ENCODE measurements around the gene ABTB2.
"Not testable (repeated sequence)": the region's sequence is repeated elsewhere in the genome, so short reads cannot be mapped to it uniquely, and the experiment has no call there.

The ABTB2 gene

DNA sequence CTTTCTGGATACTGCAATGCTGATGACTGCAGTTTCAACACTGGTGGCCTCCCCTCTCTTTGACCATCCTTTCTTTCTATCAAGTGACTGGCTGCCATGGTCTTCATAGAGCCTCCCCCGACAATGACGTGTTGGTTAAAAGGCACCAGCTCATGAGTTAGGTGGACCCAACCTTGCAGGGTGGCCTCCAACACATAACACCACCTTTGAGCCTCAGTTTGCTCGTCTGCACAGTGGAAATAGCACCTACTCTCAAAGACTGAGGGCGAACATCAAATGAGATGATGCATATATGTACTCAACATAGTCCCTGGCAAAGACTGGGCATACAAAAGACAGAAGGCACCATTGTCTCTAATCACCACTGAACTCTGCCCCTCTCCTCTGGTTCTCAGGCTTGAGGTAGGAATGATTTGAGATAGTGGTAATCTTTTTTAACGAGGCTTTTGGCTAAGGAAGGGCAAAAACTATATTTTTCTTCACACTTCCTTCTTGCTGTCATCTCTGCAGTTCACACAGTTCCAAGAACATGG is 133.3 kb downstream of the ABTB2 start:
- no peak for FAIRE-seq

DNA sequence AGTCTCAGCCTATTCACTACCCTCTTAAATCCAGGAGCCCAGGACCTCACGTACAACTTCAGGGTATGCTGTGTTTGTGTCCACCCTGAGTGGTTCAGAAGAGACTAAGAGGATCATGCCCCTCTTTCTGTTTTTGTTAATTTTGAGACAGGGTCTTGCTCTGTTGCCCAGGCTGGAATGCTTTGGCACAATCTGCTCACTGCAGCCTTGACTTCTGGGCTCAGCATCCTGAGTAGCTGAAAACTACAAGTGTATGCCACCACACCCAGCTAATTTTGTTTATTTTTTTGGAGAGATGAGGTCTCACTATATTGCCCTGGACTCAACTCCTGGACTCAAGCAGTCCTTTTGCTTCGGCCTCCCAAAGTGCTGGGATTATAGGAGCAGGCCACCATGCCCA is 133.9 kb downstream of the ABTB2 start:
- DNase-seq (ENCODE audit: extremely low spot score, insufficient read length, low read depth) (no peak), FAIRE-seq (no peak)

More for the DNA sequence above, 133.3 kb downstream of the ABTB2 start:
- no peak for DNase-seq (ENCODE audit: extremely low spot score, insufficient read length, low read depth)

DNA sequence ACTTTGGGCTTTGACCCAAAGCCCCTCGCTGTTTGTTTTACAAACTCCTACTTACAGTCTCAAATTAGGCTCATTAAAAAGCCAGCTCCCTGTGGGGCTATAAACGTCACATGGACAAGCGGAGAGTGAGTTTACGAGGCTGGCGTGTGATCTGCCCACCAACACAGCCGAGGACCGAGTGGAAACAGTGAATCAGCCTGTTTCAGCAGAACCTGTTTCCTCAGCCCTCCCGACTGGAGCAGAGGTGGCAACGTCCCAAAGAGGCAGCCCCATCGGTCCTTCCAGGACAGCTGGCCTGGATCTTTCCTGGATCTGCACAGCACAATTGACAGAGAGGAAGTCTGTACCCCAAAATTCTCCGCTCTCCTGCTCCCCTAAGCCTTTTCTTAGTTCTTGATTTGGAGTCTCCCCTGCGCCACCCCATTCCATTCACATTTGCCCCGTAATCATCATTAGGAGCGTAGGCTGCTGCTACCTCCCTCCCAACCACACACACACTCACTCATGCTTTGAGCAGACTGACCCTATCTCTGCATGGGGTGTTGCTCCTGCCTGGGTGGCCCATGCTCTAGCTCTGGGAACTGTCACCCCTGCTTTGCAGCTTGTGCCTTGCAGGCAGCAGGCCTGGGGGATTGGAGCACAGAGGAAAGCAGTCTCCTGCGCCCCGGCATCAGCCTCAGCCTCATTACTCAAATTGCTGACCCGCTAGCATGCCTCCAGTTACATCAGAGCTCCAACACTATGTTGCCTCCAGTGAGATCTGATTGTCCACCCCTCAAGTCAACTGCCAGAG is 134.6 kb downstream of the ABTB2 start:
- DNase-seq (ENCODE audit: extremely low spot score, insufficient read length, low read depth) (no peak), FAIRE-seq (no peak)

DNA sequence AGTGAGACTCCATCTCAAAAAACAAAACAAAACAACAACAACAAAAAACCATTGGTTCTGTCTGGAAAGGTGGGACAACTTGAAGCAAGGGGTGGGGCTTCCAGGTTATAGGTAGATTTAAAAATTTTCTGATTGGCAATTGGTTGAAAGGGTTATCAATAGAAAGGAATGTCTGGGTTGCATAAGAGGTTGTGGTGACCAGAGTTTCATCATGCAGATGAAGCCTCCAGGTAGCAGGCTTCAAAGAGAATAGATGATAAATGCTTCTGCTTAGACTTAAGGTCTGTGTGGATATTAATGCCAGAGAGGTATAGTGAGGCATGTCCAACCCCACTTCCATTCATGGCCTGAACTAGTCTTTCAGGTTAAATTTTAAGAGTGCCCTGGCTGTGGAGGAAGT is 135.8 kb downstream of the ABTB2 start:
- FAIRE-seq = no peak
- no peak for DNase-seq (ENCODE audit: extremely low spot score, insufficient read length, low read depth)

DNA sequence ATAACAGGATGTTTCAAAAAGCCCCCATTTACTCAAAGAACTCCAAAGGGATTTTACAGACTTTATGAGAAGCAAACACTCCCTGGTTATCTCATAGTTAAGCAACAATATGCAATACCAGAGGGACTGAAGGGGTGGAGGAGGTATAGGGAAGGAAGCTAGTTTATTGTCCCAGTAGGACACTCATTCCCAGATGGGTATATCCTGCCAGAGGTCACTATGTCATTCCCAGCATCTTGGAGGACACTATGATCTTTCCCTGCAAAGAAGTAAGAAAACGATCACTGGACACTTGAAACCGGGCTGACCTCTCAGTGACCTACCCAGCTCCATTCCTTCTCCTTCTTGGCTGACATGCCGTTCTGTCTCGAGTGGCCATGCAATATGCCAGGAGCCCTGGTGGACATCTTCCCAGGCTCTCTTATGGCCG is 137.9 kb downstream of the ABTB2 start:
- FAIRE-seq = no peak
- no peak for DNase-seq (ENCODE audit: extremely low spot score, insufficient read length, low read depth)

DNA sequence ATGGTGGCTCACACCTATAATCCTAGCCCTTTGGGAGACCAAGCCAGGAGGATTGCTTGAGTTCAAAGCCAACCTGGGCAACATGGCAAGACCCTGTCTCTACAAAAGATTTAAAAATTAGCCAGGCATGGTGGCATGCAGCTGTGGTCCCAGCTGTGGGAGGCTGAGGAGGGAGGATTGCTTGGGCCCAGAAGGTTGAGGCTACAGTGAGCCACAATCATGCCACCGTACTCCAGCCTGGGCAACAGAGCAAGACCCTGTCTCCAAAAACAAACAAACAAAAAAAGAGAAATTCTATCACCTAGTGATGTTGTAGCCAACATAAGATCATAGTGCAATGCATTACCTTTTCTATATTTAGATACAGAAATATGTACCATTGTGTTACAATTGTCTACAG is 138.5 kb downstream of the ABTB2 start:
- no peak for FAIRE-seq
- DNase-seq (ENCODE audit: extremely low spot score, insufficient read length, low read depth) = no peak

DNA sequence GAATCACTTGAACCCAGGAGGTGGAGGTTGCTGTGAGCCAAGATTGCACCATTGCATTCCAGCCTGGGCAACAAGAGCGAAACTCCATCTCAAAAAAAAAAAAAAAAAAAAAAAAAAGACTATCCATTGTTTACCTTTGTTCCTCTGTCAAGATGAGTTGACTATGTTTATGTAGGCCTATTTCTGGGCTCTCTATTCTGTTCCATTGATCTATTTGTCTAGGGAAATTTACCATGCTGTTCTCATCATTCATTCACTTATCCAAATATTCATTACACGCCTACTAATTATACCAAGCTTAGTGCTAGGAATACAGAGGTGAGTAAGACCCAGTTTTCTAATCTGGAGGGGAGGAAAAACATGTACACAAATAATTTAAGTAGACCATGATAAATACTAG is 139.1 kb downstream of the ABTB2 start:
- DNase-seq (ENCODE audit: extremely low spot score, insufficient read length, low read depth); FAIRE-seq: not testable (repeated sequence)

DNA sequence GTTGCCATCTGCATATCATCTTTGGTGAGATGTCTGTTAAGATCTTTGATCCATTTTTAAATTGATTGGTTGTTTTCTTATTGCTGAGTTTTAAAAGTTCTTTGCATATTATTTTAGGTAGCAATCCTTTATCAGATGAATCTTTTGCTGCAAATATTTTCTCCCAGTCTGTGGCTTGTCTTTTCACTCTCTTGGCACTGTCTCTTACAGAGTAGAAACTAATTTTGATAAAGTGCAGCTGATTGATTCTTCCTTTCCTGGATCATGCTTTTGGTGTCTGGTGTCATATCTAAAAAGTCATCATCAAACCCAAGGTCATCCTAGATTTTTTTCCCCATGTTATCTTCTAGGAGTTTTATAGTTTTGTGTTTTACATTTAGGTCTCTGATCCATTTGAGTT is 139.7 kb downstream of the ABTB2 start:
- no peak for DNase-seq (ENCODE audit: extremely low spot score, insufficient read length, low read depth)
- FAIRE-seq = no peak

DNA sequence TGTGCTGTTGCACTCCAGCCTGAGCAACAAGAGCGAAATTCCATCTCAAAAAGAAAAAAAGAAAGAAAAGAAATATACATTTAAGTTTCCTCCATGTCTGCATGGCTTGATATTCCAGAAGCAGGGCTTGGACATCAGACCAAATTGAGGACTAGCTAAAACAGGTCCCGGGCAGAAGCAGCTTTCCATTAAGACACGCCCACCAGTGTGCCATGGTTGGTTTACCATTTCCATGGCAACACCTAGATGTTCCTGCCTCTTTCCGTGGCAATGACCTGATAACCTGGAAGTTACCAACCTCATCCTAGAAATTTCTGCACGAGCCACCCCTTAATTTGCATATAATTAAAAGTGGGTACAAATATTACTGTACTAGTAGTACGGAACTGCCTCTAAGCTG is 141.1 kb downstream of the ABTB2 start:
- no peak for FAIRE-seq
- no peak for DNase-seq (ENCODE audit: extremely low spot score, insufficient read length, low read depth)

DNA sequence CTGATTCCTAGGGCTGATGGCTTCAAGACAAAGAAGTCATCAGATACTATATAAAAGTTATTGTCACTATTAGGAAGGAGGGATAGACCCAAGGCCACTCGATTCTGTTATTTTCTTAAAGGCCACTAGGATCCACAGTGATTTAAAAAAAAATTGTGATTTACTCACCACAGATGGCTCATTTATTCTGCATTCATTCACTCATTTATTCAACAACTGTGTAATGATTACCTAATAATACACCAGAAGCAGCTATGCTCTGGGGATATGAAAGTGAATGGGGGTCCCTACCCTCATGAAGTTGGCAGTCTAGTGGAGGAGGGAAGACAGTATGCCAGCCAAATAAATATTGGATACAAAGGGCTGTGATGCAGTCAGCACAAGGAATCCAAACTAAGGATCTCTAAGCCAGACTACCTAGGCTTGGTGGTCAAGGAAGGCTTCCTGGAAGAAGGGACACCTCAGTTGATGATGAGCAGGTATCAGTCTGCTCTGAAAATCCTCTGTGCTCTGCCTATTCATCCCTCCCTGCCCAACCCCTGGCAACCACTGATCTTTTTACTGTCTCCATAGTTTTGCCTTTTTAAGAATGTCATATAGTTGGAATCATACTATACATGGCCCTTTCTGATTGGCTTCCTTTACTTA is 141.9 kb downstream of the ABTB2 start:
- DNase-seq (ENCODE audit: extremely low spot score, insufficient read length, low read depth) (no peak), FAIRE-seq (no peak)

DNA sequence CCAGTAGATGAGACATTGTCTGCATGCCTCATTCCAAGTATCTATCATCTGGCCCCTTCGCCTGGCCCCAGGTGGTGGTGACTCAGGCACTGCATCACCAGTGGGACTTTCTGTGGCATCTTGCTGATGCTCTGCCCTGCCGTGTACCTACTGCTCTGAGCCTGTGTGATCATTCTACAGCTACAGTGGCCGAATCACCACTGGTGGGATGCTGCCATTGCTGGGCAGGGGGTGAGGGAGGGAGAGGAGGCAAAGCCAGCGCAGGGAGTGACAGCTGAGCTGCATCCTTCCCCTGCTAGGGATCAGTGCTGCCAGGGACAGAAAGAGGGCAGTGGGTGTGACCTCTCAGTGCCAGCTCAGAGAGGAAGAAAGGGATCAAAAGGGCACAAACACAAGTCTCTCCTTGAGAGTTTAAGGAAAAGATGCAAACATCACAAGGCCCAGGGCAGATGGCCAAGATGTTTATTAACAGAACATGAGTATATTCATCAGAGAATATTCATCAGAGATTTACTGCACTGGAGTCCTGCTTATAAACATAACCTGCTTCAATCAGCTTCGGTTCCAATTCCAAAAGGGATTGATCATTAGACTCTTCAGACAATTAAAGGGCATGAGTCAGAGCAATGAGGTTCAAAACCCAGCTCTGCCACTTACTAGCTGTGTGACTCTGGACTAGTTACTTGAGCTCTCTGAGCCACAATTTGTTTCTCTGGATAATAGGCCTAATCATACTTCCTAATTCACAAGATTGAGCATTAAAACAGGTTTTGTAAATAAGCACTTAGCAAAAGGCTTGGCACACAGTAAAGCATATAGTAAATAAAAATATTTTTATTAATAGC is 142.6 kb downstream of the ABTB2 start:
- FAIRE-seq (no peak), DNase-seq (ENCODE audit: extremely low spot score, insufficient read length, low read depth) (no peak)

DNA sequence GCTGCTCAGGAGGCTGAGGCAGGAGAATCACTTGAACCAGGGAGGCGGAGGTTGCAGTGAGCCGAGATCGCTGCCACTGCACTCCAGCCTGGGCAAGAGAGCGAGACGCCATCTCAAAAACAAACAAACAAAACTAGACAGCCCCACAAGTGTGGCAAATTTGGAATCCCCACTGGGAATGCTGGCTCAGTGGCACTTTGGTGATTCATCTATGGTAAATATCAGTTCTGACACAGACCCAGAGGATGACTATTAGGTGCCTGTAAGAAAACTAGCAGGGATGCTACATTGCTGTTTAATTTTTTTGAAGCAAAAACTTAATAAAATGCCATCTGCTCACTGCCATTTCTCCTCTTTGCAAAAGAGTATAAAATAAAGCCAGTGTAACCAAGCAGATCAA is 144.4 kb downstream of the ABTB2 start:
- no peak for DNase-seq (ENCODE audit: extremely low spot score, insufficient read length, low read depth)
- FAIRE-seq = no peak

DNA sequence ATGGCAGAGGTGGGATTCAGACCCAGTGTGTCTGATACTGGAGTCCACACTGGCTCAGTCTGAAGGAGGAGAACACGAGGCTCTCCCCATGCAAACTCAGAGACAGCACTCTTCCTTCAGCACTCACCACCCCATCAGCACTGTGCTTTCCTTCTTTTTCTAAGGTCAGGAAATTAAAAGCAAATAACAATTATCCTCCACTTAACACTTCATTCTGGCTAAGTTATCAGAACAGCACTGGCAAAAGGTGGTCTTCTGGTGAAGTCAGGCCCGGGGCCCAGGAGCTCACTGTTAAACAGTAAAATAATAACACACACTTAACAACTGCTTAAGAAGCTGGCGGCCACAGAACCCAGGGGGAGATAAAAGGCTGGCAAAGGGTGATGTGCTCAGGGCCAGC is 145.2 kb downstream of the ABTB2 start:
- FAIRE-seq = no peak
- DNase-seq (ENCODE audit: extremely low spot score, insufficient read length, low read depth) = no peak

DNA sequence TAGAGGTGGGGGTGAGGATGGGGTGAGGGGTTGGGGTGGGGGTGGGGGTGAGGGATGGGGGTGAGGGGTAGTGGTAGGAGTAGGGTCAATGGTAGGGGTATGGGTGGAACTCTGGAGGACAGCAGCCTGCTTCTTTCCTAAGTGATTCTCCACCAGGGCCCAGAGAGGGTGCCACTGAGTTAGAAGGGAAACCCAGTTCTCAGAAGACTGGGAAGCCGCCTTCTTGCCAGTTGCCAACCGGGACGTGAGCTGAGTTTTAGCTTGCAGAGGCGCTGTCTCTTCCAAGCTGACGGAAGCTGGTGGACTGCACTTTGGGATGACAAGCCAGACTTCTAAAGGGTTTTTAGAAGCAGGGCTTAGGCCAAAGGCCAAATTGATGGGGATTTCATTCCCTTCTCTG is 148.0 kb downstream of the ABTB2 start:
- DNase-seq (ENCODE audit: extremely low spot score, insufficient read length, low read depth) (no peak), FAIRE-seq (no peak)

DNA sequence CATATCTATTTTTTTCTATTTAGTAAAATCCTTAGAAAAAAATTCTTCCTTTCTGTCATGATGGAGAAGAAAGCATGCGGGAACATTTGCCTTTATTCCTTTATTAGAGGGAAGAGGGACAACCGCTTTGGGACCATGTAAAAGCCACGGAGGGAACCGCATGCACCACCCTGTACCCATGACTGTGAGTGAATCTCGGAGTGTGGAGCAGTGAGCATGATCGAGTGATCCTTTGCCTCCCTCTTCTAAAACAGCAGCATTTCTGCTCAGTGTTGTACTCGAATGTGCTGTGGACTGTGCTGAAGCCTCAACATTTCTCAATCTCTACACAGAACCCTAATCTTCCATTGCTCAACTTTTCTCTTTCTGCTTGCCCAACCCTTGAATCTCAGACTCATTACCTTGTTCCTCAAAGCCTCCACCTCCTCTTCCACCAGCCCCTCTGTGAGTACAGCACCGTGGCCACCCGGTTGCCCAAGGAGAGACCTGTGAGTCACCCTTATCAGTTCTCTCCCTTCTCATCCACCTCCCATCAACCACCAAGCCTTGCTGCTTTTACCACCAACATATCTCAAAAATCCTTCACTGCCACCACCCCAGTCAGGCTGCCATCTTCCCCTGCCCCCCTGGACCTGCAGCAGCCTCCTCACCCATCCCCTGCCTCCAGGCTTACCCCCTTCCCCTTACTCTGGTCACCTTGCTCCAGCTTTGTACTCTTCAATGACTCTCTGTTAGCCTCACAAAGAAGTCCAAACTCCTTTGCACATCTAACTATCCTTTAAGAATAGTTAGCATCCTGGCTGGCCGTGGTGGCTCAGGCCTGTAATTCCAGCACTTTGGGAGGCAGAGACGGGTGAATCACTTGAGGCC is 149.3 kb downstream of the ABTB2 start:
- FAIRE-seq (no peak), DNase-seq (ENCODE audit: extremely low spot score, insufficient read length, low read depth) (no peak)

DNA sequence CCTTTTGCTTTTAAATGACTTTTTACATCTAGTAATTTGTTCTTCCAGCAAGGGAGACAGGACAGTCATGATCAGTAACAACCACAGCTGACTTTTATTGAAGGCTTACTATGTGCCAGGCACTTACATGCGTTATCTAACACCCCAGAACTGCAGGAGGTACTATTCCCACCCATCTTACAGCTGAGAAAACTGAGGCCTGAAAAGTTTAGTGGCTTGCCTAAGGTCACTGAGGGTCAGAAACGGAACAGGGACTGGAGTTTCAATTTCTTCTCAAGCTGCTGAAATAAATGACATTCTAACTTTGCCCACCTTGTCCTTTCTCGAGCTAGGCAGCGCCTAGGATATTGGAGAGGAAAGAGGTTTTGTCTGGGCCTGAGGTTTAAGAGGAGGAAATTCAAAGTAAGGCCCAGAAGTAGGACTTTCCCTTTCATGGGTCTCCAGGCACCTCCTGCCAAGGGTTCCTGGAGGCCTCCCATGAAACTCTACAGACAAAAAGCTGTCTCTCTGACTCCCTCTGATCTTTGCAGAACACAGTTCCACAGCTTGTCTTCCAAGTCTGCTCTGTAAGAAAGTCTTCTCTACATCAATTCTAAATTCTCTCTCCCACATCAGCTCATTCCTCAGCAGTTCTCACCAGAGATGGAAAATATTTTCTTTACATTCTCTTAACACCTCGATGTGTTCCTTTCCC is 150.2 kb downstream of the ABTB2 start:
- no peak for DNase-seq (ENCODE audit: extremely low spot score, insufficient read length, low read depth)
- no peak for FAIRE-seq

DNA sequence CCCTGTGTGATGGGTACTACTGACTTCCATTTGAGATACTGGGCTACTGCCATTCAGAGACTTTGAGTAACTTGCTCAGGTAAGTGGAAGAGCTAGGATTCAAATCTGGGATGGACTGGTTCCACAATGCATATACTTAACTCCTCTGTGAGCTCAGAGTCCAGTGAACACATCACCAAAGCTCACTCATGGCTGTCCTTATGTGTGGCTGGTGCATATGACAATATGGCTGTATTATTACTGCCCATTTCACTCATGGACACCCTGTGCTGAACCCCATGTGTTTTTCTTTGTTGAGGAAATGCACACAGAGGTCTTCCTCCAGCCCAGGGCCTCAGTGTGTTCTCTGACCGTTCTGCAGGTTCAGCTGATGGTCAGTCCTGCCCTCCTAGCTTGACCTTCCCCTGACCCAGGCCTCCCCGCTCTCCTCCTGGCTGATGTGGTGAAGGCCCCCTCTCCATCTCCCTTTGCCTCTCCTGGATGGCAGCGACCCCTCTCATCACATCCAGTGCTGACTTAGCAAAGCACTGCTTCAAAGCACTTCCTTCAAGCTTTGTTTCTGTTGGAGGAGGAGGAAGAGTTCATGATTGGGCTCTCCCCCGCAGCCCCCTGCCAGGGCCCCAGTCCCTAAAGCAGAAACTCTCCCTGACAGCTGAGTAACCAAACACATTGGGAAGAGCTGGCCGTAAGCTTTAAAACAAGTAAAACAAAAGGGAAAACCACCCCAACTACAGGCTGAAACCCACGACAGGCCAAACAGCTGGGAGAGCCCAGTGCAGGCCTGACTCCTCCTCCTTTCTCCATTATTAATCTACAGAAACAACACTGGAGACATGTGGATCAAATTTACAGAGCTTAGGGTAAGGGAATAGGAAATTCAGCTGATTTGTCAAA is 151.2 kb downstream of the ABTB2 start:
- no peak for FAIRE-seq

DNA sequence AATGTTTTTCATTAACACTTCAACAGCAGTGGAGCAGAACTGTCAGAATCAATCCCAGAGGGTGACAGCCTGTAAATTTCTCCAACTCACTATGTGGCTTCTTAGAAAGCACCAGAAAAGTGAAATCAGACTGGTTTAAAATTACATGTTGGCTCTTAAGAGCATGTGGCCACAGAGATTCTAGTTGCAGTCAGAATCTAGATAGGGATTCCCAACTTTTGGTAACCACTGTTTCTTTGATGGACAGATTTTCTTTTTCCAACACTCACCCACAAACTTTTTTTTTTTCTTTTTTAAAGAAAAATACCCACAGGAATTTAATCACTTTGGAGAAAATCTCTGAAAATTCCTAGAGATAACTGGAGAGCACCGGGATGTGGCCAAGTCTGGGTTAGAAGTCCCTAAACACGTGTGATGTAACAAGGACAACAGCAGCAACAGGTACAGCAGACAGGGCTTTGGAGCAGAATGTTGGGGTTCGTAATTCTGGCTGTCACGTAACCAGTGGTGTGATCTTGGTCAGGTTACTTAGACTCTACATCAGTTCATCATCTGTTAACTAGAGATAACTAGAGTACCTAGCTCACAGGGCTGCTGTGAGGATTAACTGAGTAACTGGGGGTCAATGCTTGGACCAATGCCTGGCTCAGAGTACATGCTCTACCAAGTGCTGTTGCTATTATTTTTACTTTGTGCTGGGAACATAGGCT is 152.3 kb downstream of the ABTB2 start:
- FAIRE-seq (no peak), DNase-seq (ENCODE audit: extremely low spot score, insufficient read length, low read depth) (no peak)

More for the DNA sequence above, 151.2 kb downstream of the ABTB2 start:
- no peak for DNase-seq (ENCODE audit: extremely low spot score, insufficient read length, low read depth)
